ENCODE results near the gene IPCEF1. TPM values are rescaled to one million over a fixed set of nuclear protein-coding genes. Genes with fewer than 3 reads are reported as not detected.

Gene IPCEF1, protein sequence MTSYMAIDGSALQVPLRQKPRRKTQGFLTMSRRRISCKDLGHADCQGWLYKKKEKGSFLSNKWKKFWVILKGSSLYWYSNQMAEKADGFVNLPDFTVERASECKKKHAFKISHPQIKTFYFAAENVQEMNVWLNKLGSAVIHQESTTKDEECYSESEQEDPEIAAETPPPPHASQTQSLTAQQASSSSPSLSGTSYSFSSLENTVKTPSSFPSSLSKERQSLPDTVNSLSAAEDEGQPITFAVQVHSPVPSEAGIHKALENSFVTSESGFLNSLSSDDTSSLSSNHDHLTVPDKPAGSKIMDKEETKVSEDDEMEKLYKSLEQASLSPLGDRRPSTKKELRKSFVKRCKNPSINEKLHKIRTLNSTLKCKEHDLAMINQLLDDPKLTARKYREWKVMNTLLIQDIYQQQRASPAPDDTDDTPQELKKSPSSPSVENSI
- 1.3 and 1.8 TPM in 2 replicates for total RNA-seq

- DNase-seq (ENCODE audit: low read depth in 2 of 2): no peak
These were observed at the start of gene IPCEF1 for GRCh38 chr6:154356690-154357089. Gene IPCEF1, minus strand, starts transcription at chr6:154356803. Its CDS starts 90,856 bp downstream, at chr6:154265947.

DNA sequence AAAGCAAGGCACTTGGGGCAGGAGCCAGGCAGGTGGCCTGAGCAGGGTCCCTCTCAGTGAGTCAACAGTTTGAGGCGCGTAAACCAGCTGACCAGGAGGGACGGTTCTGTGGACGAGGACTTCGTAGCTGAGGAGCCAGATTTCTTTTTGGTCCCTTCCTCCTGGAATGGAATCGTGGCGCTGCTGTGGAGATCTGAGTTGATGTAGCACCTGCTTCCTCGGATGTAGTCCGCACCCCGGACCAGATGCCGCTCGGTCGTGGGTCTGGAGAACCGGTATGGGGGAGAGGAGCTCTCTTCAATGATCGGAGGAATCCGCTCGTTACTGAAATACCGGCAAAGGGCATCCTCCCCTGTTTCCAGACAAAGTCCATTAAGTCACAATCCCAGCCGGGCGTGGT is 49.7 kb upstream of the IPCEF1 start:
- no peak for DNase-seq (ENCODE audit: low read depth in 2 of 2)

DNA sequence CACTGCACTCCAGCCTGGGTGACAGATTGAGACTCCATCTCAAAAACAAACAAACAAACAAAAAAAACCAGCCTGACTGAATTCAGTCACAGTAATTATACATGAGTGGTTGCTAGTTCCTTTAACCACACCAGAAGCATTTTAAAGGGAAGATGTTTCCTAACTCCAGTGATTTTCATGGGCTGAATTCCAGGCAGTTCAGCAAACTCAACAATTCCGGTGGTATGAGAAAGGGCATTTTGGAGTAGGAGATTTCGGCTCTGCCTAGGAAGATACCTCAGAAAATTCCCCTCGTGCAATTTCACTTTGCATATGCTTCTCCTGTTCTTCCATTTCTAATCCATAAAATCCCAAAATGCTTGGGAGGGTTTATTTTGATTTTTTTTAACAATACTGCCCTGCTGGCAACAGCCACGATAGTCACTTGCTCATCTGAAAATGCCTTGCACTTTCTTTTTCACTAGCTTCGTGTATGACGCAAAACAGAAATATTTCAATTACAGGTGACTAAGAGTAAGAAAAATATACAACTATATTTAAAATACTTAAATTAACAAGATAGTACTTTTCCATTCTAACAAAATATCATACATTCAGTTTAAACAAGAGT is 48.3 kb upstream of the IPCEF1 start:
- no peak for DNase-seq (ENCODE audit: low read depth in 2 of 2)

- DNase-seq (ENCODE audit: low read depth in 2 of 2): peak in 1 of 2 donors; percentile 36
These were observed 47.2 kb upstream of the IPCEF1 start for GRCh38 chr6:154403788-154404187.

- no peak for DNase-seq (ENCODE audit: low read depth in 2 of 2)
These were observed 45.6 kb upstream of the IPCEF1 start for GRCh38 chr6:154402081-154402780.

DNA sequence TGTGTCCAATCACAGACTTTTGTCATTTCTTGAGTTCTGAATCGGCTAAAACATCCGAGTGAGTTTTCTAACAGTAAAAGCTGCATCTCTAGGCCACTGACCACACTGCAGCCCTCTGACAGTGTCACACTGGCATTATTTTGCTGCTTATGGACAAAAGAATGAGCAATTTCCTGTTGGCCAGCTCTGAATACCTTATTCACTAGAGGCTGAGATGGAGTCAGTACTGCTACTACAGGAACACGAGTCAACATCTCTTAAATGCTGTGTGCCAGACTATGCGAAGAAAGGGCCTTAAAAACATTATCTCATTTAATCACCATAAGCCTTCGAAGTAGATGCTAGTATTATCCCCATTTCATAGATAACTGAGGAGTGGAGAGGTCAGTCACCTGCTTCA is 42.5 kb upstream of the IPCEF1 start:
- peak; percentile 68 to 88 for DNase-seq (ENCODE audit: low read depth in 2 of 2)

DNA sequence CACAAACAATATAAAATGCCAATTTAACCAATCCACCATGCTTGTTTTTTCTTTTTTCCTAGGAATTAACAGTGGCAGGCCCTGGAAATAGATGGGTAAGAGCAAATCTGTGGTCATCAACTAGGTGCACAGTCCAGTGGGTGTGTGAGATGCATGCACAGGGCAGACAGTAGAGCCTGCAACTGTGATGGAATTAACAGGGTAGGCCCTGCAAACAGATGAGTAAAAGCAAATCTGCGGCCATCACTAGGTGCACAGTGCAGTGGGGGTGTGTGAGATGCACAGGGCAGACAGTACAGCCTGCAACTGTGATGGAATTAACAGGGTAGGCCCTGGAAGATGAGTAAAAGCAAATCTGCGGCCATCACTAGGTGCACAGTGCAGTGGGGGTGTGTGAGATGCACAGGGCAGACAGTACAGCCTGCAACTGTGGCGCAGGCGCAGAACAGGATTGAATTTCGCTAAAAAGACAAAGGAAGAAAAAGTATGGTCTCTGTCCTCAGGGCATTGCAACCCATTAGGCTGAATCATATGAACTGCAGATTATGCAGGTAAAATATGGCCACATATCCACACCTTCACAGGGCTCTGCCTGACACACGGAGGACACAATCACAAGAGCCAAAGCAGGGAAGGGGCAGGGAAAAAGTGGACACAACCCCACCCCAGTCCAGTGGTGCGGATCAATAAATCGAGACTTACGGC is 41.0 kb upstream of the IPCEF1 start:
- no peak for DNase-seq (ENCODE audit: low read depth in 2 of 2)

GRCh38 chr6:154395878-154396277 is 39.3 kb upstream of the IPCEF1 start:
- no peak for DNase-seq (ENCODE audit: low read depth in 2 of 2)

- peak in 1 of 2 donors; percentile 26 for DNase-seq (ENCODE audit: low read depth in 2 of 2)
These were observed 38.7 kb upstream of the IPCEF1 start for GRCh38 chr6:154395316-154395715.

- no peak for DNase-seq (ENCODE audit: low read depth in 2 of 2)
These were observed 38.0 kb upstream of the IPCEF1 start for GRCh38 chr6:154394571-154394970.

DNA sequence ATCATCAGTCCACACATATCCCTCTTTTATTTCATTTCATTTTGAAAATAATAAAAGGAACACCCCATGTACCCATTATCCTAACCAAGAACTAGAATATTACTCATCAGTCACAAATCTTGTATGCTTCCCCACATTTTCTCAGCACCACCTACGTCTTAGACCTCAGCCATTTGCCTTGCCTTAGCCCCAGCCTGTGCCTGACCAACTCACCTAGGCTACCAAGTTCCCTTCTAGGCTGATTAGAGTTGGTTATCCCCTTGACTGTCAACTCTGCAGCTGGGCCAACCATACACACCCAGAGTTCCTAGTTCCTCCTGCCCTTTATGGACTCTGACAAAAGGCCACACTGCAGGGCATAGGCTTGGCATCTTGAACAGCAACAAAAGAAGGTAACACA is 33.4 kb upstream of the IPCEF1 start:
- no peak for DNase-seq (ENCODE audit: low read depth in 2 of 2)

GRCh38 chr6:154388803-154389202 is 32.2 kb upstream of the IPCEF1 start:
- DNase-seq (ENCODE audit: low read depth in 2 of 2): no peak

- DNase-seq (ENCODE audit: low read depth in 2 of 2): peak; percentile 23 to 79
These were observed 30.5 kb upstream of the IPCEF1 start for GRCh38 chr6:154386848-154387717.

- no peak for DNase-seq (ENCODE audit: low read depth in 2 of 2)
These were observed 27.6 kb upstream of the IPCEF1 start for GRCh38 chr6:154384191-154384590.

DNA sequence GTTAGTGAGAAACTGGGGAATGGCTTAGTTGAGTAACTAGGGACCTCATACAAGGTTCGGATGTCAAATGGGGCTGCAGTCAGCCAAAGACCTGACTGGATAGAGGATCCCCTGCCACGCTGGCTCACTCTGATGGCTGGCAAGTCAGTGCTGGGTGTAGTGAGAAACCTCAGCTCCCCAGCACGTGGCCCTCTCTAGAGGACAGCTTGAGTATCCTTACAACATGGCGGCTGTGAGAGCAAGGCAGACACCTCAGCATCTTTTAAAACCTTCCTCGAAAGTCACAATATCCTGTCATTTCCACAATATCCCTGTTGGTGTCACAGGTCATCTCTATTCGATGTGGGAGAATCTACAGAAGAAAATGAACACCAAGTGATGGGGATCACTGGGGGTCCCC is 26.7 kb upstream of the IPCEF1 start:
- no peak for DNase-seq (ENCODE audit: low read depth in 2 of 2)

DNA sequence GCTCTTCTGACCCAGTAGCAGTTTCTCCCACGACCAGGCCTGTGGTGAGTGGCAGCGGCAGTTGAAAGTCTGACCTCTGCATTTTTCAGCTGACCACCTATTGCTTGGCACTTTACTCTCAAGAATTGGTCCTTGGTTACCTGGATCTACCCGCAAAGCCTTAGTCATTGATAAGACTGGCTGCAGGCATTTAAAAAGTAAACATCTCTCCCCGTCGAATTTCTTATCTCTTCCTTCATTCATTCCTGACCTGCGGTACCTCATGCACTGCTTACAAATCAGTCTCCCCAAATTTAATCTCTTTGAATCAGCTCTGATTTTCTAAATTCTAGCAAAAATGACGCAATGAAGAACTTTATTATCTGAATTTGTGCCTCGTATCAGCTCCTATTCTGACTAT is 26.1 kb upstream of the IPCEF1 start:
- no peak for DNase-seq (ENCODE audit: low read depth in 2 of 2)

DNA sequence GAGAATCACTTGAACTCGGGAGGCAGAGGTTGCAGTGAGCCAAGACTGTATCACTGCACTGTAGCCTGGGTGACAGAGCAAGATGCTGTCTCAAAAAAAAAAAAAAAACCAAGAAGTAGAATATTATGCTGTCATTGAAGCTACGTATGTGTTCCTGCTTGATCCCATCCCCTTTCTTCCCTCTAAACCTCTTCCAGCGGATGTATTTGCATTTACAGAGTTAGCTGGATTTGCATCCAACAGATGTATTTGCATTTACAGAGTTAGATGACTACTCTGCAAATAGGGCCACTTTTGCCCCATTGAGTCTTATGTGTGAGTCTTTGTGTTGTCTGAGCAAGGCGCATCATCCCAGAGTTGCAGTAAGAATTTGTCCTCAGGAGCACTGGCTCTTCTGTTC is 24.9 kb upstream of the IPCEF1 start:
- DNase-seq (ENCODE audit: low read depth in 2 of 2): no peak

DNA sequence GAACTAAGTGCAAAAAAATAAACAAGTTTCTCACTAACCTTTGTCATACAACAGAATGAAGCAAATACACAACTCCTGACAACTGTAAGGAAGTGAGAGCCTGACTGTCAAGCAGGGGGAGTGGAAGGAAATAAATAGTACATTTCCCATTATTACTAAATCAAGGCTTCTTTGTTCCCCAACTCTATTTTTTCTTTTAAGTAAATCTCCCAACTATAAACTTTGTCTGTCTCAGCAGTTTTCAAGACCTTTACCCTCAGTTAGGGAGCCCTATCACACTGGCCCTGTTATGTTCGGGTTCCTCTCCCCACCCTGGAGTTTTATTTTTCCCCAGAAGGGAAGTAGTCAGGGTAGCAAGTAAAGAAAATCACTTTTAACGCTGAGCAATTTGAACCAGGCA is 24.1 kb upstream of the IPCEF1 start:
- no peak for DNase-seq (ENCODE audit: low read depth in 2 of 2)

DNA sequence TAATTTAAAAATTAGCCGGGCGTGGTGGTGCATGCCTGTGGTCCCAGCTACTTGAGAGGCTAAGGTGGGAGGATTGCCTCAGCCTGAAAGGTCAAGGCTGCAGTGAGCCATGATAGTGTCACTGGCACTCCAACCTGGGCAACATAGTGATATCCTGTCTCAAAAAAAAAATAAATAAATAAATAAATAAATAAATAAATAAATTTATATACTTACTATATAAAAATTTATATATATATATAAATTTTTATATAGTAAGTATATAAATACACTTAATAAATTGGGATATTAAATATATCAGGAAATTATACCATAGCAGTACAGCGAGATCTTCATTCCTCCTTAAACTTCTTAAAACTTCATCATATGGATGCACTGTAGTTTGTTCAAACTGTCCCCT is 23.0 kb upstream of the IPCEF1 start:
- DNase-seq (ENCODE audit: low read depth in 2 of 2): no peak

- DNase-seq (ENCODE audit: low read depth in 2 of 2): no peak
These were observed 21.9 kb upstream of the IPCEF1 start for GRCh38 chr6:154378518-154378917.

DNA sequence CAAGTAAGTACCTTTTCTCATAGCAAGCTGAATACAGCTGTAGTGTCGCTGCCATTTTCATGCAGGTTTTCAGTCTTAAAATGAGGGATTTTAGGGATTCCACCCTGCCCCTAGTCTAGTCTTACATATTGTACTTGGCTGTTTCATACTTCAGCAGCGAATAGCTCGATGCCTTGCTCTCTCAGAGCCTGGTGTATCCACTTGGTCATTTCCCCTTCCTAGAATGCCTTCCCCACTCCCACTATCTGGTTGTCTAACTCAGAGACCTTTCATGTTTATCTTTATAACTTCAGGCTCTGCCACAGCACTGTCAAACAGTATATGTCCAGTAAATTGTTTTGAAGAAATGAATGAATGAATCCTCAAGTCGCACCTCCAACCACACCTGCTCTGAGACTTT is 21.1 kb upstream of the IPCEF1 start:
- no peak for DNase-seq (ENCODE audit: low read depth in 2 of 2)
